HG02885 (cell line): ENCODE data around the gene BTBD6.

ENCODE experiments used
- ATAC-seq: cut with Tn5 transposase; IDR thresholded peaks from one replicate; pipeline ENCODE4 v1.9.1; 2021; ENCODE audit warnings: mild to moderate bottlenecking; ENCODE audit not compliant: unreplicated experiment, poor library complexity

The BTBD6 gene

DNA sequence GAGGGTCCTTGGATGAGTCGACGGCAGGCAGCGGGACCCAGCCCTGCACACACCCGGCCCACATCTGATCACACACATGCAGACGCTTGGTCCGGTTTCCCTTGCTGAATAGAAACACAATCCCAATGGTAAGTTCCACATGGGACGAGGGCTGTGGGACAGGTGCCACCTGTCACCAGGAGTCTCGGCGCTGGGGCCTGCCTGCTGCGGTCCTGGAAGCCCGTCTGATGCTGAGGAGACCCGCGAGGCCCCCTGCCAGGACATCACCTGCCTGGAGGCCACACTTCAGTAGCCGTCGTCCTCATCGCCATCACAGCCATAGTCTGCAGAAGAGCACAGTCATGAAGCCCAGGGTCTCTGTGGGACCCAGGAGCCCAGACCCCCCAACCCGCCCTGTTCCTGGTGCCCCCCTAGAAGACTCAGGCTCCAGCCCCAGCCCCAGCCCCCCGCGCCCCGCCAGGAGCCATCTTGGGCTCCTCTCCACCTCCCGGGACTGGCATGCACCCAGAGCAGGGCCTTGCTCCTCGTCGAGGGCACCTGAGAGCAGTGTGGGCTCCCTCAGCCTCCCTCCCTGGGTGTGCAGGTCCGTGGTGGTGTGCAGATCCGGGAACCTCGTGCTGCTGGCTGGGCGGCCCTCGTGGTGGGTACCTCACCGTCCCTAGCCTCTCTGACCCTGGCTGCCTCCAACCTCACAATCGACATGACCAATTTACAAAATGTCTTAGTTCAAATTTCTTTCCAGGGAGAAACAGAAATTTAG, 37.9 kb upstream of the BTBD6 start:
- no peak for ATAC-seq

DNA sequence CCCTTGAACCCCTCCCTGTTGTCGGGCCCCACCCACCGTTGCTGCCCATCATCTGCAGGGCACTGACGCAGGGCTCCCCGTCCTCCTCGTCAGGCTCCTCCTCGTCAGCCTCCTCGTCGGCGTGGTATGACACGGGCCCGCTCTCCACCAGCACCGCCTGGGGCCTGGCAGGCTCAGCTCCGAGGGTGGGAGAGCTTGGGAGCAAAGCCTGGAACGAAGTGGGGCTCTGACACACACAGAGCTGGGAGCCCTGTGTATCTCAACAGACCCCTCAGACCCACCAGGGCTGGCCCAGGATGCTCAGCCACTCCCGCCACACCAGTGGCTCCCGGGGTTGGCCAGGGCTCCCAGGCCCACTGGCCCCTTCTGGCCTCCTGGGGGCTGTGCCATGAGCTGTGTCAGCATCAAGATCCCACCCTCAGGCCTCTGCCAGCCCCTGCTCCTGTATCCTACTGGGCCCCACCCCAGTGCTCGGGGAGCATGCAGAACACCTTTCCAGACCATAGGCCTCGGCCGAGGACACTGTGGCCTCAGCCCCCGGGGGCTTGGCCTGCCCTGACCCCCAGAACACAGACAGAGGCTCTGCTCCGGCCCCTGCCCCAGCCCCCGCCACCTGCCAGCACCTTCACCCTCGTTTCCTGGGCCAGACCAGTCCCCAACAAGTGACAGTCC, 37.1 kb upstream of the BTBD6 start:
- no peak for ATAC-seq

DNA sequence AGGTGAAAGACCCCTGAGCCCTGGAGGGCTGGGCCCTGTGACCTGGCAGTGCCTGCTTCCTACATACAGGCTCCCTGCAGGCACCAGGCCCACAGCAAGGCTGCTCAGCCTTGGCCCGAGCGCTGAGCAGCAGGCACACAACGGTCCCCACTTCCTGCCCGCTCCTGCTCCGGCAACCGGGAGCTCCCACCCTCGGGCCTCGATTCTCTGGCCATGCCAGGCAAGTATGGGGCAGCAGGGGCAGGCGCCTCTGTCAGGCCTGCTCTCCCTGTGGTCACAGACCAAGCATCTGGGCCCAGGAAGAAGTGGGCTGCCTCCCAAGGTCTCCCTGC, 36.6 kb upstream of the BTBD6 start:
- ATAC-seq, result no peak

DNA sequence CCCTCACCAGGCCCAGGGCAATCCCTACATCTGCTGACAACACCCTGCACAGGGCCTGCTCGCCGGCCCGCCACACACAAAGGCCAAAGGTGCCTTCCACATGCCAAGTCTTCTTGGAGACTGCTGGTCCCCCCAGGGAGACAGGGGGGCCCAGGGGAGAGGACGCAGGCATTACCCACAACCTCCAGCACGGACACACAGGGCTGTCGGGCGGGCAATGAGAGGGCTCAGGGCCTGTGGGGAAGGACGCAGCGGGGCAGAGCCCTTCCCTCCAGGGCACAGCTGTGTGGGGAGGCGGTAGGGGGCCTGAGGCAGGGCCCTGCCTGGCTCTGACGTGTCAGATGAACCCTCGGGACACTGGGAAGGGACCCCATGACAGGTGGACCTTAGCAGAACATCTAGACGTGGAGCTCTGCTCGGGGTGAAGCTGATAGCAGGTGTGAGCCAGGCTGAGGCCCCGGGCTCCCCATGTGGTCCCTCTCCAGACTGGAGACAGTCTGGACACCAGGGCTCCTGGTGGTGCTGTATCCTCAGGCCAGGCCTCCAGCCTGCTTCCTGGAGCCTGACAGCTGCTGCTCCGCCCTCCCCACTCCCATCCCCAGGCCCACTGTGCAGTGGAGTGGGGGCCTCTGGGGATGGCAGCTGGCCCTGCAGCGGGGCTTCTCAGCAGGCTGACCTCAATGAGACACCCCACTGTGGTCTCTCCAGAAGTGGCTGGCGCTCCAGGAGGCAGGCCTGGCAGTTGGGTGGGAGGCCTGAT, 35.6 kb upstream of the BTBD6 start:
- no peak for ATAC-seq

DNA sequence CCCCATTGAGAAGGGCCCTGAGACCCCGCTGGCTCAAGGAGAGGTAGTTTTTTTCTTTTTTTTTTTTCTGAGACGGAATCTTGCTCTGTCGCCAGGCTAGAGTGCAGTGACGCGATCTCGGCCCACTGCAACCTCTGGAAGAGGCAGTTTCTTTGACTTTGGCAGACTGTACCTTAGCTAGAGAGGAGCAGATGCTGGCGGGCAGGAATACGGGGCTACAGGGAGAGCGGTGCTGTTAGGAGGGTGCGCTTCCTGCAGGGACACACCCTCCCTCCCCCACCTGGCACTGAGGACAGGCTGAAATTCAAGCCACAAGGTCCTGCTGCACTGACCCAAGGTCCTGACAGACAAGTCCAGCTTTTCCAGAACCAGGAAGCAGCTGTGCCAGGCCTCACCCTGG, 35.0 kb upstream of the BTBD6 start:
- no peak for ATAC-seq

DNA sequence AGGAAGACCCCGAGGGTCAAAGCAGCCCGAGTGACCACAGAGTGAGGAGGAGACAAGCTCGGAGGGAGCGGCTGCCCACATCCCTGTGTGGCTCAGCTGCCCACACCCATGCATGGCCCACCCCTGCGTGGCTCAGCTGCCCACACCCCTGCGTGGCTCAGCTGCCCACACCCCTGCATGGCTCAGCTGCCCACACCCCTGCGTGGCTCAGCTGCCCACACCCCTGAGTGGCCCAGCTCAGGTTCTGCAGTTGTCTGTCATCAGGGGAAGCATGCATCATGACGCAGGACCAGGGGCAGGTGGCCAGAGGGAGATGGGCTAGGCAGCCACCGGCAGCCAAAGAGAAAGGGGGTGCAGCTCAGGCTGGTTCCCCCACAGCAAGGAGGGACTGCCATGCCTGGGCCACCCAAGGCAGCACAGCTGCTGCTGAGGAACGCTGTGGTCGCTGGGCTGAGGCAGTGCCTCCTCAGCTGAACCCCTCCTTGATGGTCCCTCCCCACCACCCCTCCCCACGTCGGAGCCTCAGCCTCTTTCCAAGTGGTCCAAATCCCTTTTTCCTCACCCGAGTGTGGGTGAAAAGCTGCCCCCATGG, 33.9 kb upstream of the BTBD6 start:
- ATAC-seq, result no peak

DNA sequence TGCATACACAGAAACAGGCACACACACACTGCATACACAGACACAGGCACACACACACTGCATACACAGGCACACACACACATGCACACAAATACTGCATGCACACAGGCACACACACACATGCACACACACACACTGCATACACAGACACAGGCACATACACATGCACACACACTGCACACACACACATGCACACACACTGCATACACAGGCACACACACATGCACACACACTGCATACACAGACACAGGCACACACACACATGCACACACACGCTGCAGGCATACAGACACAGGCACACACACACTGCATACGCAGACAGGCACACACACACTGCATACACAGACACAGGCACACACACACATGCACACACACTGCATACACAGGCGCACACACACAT, 32.7 kb upstream of the BTBD6 start:
- no peak for ATAC-seq

DNA sequence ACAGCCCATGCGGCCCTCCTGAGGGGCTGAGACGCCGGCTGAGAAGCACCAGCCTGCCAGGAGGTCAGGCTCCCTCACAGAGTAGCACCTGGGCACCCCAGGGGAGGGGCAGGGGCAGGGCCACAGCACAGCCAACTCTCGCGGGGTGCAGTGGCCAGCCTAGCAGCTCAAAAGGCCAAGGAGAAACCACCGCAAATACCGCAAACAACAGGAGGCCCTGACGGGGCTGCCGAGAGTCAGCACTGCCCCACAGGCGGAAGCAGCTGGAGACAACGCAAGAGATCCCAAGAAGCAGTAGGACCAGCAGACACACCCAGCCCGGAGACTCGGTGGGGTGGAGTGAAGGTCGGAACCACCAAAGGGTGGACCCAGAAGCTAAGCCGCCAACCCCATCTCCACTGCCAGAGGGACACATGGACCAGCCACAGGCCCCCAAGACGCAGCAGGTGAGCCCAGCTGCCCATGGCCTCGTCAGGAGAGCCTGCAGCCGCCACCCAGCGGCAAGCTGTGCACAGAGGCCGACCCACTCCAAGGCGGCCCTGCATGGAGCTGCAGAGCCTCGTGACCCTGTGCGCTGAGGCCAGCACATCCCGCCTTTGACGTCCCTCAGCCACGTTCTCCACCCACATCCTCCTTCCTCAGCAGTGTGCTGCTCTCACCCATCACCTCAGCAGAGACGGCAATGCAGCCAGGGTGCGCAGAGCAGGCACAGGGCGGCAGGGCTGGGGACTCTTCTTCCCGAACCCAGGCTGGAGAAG, 31.7 kb upstream of the BTBD6 start:
- ATAC-seq, result no peak

DNA sequence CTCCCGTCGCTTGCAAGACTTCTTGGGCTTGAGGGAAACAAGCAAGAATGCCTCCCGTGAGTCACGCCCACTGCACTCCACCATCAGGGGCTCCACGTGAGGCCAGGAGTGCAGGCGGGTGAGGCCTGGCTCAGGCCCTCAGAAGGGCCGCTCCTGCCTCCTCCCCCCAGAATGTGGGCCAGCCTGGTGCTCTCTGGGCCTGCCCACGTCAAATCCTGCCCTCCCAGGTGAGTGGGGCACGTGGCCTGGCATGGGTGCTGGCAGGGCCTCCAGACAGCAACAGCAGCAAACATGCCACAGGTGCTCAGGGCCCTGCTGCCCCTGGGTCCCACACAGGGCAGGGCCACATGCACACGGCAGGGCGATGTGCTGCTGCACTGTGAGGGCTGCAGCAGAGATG, 30.6 kb upstream of the BTBD6 start:
- ATAC-seq, result no peak

DNA sequence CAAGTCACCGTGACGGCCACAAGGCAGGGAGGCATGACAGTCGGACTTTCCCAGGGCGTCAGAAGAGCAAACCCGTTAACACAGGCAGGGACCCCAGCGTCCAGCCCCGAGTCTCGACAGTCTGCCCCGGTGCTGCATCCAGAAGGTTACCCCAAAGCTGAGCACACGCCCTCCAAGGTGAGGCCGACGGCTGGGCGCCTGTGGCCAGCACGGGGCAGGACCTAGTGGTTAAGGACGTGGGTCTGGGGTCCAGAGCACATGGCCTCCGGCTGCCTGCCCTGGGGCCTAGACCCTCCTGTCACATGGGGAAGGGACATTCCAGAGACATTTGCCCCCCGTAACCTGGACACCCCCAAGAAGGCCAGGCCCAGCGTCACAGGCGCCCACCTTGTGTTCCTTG, 29.7 kb upstream of the BTBD6 start:
- ATAC-seq, result no peak

DNA sequence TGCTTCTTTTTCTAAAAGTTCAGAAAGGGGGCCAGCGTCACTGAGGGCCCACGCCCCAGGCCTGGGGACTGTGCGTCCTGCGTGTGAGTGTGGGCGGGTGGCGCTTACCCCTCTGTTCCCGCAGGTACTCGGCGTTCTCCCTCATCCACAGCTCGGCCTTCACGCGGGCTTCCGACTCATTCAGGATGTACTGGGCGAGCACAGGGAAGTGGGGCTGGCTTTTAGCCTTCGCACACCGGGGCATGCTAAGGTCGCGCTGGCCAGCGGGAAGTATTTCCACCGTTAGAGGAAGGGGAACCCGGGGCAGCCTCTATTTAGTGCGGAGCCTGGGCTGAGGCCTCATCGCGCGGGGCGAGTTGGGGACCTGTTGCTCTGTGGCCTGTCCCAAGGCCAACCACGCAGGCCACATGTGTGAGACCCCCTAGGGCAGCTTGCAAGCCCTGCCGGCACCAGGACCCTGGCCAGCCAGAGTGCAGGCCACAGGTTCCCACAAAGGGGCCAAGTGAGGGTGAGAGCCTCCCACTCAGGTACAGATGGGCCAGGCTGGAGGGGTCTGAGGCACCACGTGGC, 29.2 kb upstream of the BTBD6 start:
- no peak for ATAC-seq

DNA sequence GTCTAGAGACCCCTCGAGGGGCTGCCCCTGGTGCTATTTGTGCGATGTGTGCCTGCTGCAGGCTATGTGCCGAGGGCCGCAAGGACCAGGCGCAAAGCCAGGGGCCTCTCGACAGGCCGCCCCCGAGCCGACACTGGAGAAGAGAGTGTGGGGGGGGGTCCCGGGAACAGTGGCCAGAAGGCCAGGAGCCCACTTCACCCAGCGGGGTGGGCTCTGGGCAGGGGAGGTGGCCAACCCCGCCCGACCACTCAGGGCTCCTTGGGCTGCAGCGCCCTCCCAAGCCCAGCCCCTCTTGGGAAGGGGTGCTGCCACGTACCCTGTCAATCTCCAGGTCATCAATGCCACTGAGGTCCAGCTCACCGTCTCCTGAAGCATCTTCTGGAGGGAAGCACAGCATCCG, 28.6 kb upstream of the BTBD6 start:
- no peak for ATAC-seq

DNA sequence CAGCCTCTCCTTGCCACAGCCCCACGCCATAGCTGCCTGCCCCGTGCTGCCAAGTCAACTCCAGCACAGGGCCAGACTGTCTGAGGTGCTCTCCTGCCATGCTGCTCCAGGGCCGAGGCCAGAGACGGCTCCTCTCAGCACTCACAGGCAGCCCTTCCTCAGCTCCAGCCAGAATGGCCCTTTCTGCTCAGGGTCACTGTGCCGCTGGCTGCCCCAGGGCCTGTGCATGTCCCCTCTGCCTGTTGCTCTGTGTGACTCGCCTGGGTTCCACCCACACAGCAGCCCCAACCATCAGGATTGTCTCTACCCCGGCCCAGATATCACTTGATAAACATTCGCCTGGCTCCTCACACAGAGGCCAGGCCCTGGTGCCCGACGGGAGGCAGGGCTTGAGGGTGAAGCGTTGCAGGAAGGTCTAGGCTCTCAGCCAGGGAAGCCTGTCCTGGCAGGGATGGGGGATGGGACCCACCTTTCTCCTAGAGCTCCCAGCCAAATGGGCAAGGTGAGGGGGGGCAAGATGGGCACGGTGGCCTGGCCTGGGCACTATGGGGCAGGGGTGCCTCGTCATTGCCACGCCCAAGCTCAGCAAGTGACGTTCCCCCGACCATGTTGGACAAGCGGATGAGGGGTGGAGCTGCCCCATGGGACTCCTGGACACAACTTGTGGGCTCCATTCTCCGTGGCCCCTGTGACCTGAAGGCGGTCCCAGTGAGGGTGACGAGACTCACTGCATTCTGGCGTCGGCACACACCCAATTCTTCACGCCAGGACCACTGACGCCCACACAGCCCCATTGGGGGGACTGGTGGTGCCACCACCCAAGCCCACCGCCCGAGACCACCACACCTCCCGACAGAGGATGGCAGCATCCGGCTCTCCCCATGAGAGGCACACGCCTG, 27.4 kb upstream of the BTBD6 start:
- no peak for ATAC-seq

DNA sequence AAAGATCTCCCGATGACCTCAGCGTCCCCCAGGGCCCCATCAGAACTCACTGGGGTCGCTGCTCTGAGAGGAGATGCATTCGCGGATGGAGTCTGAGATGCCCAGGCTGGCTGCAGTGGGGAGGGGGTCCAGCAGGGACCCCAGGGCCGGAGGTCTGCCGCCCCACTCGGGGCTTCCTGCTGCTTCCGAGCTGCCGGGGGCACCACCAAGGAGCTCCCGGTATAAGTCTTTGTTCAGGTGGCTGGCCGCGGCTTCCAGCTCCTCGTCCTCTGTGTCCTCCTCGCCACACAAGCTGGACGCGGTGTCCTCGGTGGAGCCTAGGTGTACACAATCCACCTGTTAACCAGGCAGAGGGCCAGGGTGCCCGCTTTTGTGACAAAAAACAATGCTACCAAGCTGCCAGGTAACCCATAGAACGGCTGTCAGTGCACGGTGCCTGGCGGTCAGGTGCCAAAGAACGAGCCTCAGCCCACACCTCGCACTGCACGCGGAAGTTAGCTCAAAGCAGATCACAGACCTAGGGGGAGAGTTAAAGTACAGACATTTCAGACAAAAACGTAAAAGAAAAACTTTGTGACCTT, 26.6 kb upstream of the BTBD6 start:
- no peak for ATAC-seq

DNA sequence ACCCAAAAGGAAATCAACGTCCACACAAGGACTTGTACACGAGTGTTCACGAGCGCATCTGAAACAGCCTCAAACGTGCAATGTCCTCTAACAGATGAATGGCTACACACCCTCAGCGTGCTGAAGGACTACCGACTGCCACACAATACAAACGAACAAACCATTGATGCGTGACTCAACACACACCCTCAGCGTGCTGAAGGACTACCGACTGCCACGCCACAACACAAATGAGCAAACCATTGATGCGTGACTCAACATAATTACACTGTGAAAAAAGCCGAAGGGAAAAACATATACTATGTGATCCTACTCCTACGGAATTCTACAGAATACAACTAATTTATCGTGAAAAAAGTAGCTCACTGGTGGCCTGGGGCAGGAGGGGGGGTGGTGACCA, 25.1 kb upstream of the BTBD6 start:
- no peak for ATAC-seq

DNA sequence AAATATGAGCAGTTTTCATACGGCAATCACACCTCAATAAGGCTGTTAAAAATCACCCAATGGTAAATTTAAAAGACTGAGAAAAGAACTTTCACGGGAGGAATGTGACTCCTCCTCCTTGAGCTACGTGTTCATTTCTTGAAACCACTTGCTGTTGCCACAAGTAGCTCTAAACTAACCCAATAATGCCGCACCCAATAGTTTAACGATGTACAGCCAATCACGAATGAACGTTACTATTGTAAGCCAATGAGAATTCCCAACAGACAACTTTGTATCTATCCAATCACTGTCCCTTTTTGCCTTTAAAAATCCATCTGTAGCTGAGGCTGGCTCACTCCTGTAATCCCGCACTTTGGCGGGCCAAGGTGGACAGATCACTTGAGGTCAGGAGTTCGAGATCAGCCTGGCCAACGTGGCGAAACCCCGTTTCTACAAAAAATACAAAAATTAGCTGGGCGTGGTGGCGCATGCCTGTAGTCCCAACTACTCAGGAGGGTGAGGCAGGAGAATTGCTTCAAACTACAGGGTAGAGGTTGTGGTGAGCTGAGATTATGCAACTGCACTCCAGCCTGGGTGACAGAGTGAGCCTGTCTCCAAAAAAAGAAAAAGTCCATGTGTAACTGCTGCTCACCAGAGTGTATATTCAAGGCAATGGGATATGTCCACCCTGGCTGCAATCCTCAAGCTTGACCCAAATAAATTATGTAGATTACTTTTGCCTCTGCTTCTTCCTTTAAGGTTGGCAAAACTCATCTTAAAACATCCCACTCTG, 24.4 kb upstream of the BTBD6 start:
- ATAC-seq, result no peak

DNA sequence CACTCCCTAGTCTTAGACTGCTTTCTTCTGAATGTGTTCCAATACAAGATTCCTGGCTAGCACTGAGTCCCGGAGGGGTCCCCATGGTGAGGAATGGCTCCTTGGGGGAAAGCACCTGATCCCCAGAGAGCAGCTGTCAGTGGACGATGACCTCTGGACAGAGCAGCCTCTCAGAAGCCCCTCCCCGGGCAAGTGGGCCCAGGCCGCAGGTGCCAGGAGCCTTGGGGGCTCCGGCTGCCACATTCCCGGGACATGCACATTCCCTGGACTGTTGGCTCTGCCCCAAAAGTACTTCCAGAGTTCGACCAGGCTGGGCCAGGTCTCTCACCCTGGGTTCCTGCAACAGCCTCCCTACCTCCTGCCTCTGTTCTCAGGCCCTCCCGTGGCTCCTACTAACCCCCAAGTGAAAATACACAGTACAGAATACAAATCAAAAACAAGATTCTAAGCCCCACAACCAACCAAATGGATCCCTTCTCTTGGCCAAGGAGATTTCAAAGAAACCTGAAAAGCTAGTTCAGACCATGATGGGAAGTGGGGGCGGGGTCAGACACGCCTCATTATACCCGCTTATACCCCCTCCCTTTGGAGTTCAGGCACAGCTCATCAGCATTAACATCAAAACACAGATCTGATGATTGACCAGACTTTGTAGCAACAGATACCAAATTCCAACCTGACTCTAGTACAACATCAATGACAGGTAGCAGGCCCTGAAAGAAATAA, 23.3 kb upstream of the BTBD6 start:
- no peak for ATAC-seq
